Fibroblast of lung (primary cell): ENCODE measurements around the gene SEMA4D.

Experiments
- EZH2 ChIP-seq: IDR thresholded peaks from 2 replicates; pipeline ENCODE4 v1.5.1; 2012; ENCODE audit warnings: low read length, control low read depth, mild to moderate bottlenecking; ENCODE audit errors: missing control alignments
- TF ChIP-seq, protein P1 (sequence below), 2 donors: IDR thresholded peaks in 1 of 2; conservative IDR thresholded peaks in 1 of 2; 1 replicate in 1 of 2; 2 replicates in 1 of 2; pipeline ENCODE4 v1.5.1; 2011 to 2012; ENCODE audit warnings: low read length in 2 of 2, control low read depth in 1 of 2, inconsistent platforms in 1 of 2, low read depth in 1 of 2, mild to moderate bottlenecking in 1 of 2

DNA sequence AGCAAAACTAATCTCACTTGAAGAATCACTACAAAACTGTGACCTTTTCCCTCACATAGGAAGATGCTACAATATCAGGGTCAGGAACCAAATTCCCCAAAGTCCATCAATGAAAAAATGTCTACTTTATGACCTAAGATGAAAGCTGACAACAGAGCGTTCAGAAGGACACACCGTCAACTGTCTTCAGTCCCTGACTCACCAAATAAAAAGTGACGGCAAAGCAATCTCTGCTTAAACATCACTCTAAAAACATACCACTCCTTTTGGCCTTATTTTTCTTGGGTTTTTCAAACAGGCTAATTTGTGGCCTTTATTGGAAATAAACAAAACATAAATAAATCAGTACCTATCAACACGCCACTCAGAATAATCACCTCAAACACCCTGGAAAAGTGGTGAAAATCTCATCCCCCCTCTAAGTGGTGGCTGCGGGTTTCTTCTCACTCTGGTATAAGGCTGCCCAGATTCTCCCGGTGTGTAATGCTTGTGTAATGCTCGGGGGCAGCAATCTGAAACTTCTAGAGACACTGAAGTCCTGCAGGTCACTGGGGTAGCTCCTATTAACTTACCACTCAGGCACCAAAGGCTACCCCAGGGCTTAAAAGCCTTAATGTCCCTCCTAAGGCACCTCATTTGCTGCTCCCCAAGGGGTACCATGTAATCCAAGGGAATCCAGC is 29.5 kb downstream of the SEMA4D start:
- TF ChIP-seq, protein P1, sequence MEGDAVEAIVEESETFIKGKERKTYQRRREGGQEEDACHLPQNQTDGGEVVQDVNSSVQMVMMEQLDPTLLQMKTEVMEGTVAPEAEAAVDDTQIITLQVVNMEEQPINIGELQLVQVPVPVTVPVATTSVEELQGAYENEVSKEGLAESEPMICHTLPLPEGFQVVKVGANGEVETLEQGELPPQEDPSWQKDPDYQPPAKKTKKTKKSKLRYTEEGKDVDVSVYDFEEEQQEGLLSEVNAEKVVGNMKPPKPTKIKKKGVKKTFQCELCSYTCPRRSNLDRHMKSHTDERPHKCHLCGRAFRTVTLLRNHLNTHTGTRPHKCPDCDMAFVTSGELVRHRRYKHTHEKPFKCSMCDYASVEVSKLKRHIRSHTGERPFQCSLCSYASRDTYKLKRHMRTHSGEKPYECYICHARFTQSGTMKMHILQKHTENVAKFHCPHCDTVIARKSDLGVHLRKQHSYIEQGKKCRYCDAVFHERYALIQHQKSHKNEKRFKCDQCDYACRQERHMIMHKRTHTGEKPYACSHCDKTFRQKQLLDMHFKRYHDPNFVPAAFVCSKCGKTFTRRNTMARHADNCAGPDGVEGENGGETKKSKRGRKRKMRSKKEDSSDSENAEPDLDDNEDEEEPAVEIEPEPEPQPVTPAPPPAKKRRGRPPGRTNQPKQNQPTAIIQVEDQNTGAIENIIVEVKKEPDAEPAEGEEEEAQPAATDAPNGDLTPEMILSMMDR (conservative IDR thresholded peaks at IDR 0.05 in 1 of 2, IDR thresholded peaks at IDR 0.05 in 1 of 2; ENCODE audit: low read depth in 1 of 2, low read length in 2 of 2), result no peak
- no peak for TF ChIP-seq EZH2
